Coronary artery (tissue), 2 donors: Measurements from ENCODE around the gene SMAD6.
A peak's percentile ranks its signal among the peaks of the same experiment; 100 is the strongest.
"Not testable (repeated sequence)": the region's sequence is repeated elsewhere in the genome, so short reads cannot be mapped to it uniquely, and the experiment has no call there.

Experiments used
- DNase-seq: peaks from one replicate; pipeline ENCODE4 v3.0.0-alpha.2; 2017; ENCODE audit warnings: low spot score
- H3K27ac ChIP-seq, 2 donors: fragments of 200-600 bp; sonication (generic); one replicate each; pipeline ENCODE4 v1.5.1; 2016 to 2019
- H3K4me3 ChIP-seq: fragments of 200-600 bp; sonication (generic); 2 replicates; pipeline ENCODE4 v1.5.1; 2016; ENCODE audit warnings: mild to moderate bottlenecking, moderate library complexity
- TF ChIP-seq, protein P1 (sequence below): fragments of 200-600 bp; sonication (generic); IDR thresholded peaks from one replicate; pipeline ENCODE4 v1.5.1; 2019; ENCODE audit warnings: antibody characterized with exemption

Gene SMAD6

DNA sequence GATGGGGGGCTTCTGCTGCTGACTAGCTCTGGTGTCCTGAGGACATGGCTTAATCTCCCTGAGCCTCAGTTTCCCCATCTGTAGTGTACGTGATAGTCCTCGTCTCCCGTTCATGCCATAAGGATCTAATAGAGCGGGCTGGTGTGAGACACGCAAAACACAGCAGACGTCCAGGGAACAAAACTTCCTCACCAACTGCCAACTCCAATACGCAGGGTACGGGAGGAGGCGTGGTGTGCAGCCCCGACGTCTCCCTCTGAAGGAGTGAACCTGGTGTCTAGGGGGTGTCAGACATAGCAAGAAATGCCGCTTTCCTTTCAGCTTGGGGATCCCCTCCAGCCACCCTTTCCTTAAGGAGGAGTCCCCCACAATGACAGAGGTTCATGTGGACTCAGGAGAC is 55.0 kb downstream of the SMAD6 start:
- Histone ChIP-seq H3K27ac (peak overlapping the region; percentile 80 to 93), H3K4me3 (peak overlapping the region; percentile 37)
- DNase-seq: no peak
- TF ChIP-seq, protein P1, sequence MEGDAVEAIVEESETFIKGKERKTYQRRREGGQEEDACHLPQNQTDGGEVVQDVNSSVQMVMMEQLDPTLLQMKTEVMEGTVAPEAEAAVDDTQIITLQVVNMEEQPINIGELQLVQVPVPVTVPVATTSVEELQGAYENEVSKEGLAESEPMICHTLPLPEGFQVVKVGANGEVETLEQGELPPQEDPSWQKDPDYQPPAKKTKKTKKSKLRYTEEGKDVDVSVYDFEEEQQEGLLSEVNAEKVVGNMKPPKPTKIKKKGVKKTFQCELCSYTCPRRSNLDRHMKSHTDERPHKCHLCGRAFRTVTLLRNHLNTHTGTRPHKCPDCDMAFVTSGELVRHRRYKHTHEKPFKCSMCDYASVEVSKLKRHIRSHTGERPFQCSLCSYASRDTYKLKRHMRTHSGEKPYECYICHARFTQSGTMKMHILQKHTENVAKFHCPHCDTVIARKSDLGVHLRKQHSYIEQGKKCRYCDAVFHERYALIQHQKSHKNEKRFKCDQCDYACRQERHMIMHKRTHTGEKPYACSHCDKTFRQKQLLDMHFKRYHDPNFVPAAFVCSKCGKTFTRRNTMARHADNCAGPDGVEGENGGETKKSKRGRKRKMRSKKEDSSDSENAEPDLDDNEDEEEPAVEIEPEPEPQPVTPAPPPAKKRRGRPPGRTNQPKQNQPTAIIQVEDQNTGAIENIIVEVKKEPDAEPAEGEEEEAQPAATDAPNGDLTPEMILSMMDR: no peak

DNA sequence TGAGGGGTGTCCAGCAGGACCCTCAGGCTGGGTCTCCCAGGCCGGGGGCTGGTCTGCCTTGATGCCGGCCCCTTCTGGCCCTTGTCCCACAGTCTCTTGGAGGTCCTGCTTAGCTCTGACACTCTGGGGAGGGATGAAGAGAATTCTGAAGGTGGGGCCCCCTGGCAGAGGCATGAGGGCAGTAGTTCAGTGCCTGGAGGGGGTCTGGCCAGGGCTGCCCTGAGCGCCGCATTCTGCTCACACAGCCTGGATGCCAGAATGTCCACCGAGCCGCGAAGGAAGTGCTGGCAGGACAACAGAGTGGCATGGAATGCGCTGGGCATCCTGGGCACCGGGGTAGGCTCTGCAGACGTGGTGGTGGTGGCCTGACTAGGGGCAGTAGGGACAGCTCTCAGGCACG is 55.5 kb downstream of the SMAD6 start:
- Histone ChIP-seq H3K4me3 (peak overlapping the region; percentile 37), H3K27ac (peak overlapping the region; percentile 80 to 93)
- TF ChIP-seq, protein P1: no peak
- DNase-seq: no peak

DNA sequence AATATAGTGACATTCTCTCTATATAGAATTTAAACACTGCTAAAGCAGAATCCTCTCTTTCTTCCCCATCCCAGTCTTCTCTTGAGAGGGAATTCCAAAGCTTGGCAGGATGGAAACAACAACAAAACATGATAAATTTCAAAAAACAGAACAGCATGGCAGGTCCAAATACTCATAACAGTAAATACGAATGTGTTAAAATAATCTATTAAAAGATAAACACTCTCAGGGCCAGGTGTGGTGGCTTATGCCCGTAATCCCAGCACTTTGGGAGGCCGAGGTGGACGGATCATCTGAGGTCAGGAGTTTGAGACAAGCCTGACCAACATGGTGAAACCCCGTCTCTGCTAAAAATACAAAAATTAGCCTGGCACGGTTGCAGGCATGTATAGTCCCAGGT is 56.2 kb downstream of the SMAD6 start:
- H3K27ac ChIP-seq: peak overlapping the region; percentile 52 to 80
- H3K4me3 ChIP-seq, DNase-seq: not testable (repeated sequence)

DNA sequence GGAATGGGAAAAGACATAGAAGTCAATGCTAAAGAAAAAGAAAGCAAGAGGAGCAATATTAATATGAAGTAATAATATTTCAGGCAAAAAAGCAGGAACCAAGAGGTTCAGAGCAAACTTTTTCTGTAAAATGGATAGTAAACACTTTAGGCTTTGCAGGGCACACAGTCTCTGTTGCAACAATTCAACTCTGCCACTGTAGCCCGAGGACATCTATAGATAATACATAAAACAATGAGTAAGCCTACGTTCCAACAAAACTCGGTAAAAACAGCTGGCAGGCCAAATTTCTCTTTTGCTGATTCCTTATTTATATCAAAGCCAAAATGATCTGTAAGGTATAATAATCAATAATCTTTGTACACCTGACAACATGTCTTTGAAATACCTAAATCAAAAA is 56.8 kb downstream of the SMAD6 start:
- DNase-seq: no peak
- Histone ChIP-seq H3K4me3 (no peak overlapping the region), H3K27ac (peak overlapping the region; percentile 86 to 95)
- TF ChIP-seq, protein P1: no peak

DNA sequence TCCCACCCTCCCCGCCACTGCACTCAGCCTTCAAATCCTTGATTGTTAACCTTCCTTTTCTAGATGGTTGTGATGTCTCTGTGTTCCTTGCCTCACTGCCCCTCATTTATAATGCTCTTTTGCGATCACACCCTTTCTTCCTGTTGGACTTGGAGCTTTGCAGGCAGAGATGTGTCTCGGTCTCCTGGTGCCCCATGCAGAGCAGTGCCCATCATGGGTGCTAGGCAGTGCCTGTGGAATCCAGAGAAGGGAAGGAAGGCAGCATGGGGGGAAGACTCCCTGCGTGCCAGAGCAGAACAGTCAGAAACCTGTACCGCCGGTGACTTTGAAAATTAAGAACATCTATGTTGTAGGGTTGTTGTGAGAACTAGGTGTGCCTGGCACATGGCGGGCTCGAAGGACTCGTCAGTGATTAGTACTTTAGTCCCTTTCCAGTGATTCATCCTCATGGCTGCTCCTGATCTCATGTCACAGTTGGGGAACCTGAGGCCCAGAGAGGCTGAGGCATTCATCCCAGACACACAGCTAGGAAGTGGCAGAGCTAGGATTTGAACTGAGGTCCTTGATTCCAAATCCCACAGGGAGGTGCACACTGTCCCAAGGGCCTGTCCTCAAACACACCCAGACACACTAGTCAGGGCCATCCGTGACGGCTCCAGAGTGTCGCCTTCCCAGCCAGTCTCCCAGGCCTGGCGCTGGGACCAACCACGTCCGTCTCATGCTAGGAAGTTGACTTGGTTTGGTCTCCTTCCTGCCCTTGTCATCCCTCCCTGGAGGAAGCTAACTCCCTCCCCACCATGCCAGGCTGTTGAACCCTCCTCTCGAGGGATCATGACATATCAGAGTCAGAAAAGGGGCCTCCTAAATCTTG is 58.3 kb downstream of the SMAD6 start:
- TF ChIP-seq, protein P1: no peak
- DNase-seq: no peak
- peak overlapping the region; percentile 86 to 95 for H3K27ac ChIP-seq

DNA sequence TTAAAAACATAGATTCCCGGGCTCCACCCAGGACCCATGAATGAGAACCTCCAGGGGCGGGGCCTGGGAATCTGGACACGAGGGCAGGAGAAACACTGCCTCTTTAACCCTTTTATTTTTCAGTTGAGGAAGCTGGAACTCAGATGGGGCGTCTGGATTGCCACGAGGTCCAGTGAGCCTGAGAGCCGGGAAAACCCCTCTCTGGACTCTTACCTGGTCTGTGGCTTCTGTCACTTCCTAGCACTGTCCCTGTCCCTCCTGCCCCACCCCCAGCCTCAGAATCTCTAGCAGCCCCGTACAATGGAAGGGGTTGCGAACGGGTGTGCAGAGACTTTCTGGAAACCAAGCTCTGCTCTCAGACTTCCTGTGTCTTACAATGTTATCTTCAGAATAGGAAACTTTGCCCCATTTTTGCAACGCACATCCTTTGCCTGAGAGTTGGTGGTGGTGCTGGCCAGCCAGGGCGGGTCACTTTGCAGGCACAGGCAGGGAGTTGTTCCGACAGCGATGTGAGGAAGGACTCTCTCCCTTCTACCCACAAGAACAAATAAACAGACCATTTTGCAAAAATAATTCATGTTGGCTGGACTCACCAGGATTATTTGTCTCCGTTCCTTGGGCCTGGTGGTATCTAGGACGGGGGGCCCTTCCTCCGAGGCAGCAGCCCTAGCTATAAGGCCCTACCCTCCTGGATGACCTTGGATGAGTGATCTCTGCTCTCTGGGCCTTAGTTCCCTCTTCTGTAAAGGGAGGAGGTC is 59.1 kb downstream of the SMAD6 start:
- no peak for DNase-seq
- Histone ChIP-seq H3K4me3 (peak overlapping the region; percentile 29), H3K27ac (peak overlapping the region; percentile 86 to 95)
- TF ChIP-seq, protein P1: no peak

More for the DNA sequence above, 58.3 kb downstream of the SMAD6 start:
- peak overlapping the region; percentile 24 for H3K4me3 ChIP-seq

DNA sequence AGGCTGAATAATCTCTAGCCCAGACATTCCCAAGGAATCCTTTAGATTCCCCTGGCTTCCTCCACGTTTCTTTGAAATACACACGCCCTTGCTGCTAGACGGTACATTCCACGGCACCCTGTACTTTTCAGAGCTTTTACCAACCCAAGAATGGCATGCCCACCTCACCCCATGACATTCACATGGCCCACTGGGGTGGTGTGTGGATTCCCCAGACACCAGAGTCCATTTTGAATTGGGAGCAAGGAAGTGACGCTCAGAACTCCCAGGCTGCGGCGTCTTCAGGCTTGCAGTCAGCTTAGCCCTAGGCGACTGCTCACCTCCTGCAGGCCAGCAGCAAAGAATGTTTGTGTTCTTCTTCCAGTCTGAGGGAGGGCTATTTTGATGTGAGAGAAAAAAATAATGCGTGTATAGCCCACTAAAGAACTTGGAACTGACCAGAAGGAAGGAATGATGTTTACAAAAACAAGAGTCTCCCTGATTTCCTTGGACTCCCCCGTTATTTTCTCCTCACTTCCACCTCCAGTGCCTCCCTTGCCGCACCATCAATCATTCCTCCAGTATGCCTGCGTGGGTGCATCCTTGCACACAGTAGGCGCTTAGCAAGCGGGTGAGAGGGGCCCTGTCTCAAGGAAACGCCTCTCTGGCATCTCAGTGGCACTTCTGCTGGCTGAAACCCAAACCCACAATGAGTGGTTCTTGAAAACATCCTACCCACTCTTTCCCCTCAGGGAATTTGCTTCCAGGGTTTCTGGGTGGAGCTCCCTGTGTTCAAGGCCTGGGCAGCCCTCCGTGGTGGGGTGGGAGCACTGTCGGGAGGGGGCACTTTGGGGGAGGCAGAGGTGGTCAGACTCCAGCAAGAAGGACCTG is 59.9 kb downstream of the SMAD6 start:
- TF ChIP-seq, protein P1: no peak
- Histone ChIP-seq H3K4me3 (peak overlapping the region; percentile 29), H3K27ac (peak overlapping the region; percentile 86 to 95)
- DNase-seq: no peak
